H54 (cell line): ENCODE data around the gene C6orf132.
"Not testable (repeated sequence)": the region's sequence is repeated elsewhere in the genome, so short reads cannot be mapped to it uniquely, and the experiment has no call there.

Experiments used
- DNase-seq: peaks from one replicate; pipeline ENCODE4 v3.0.0; 2011; ENCODE audit warnings: low spot score, mixed read lengths; ENCODE audit not compliant: insufficient read length
- FAIRE-seq: peaks from 3 replicates; lab custom pipeline; 2011; peaks lifted over from hg19 to GRCh38; lab: Jason Lieb, UNC
- POLR2A ChIP-seq: IDR thresholded peaks from 2 replicates; pipeline ENCODE4 v1.6.1; 2011; ENCODE audit warnings: low read depth, mild to moderate bottlenecking, low read length

C6orf132 gene

GRCh38 chr6:42168650-42169049, 26.2 kb upstream of the C6orf132 start:
- DNase-seq = no peak
- TF ChIP-seq POLR2A = no peak

GRCh38 chr6:42166444-42167141, 24.2 kb upstream of the C6orf132 start:
- DNase-seq (peak; percentile 88), FAIRE-seq (no peak)
- no peak for TF ChIP-seq POLR2A

More at GRCh38 chr6:42168650-42169049, 26.2 kb upstream of the C6orf132 start:
- no peak for FAIRE-seq

GRCh38 chr6:42165016-42165415, 22.6 kb upstream of the C6orf132 start:
- DNase-seq = no peak
- FAIRE-seq = no peak
- TF ChIP-seq POLR2A = no peak

GRCh38 chr6:42163981-42164380, 21.6 kb upstream of the C6orf132 start:
- no peak for TF ChIP-seq POLR2A

GRCh38 chr6:42162812-42163211, 20.4 kb upstream of the C6orf132 start:
- DNase-seq = no peak
- TF ChIP-seq POLR2A = no peak
- no peak for FAIRE-seq

More at GRCh38 chr6:42163981-42164380, 21.6 kb upstream of the C6orf132 start:
- no peak for FAIRE-seq
- DNase-seq = no peak

GRCh38 chr6:42162384-42162783, 20.0 kb upstream of the C6orf132 start:
- no peak for FAIRE-seq
- TF ChIP-seq POLR2A = no peak
- no peak for DNase-seq

GRCh38 chr6:42159431-42160024, 17.1 kb upstream of the C6orf132 start:
- FAIRE-seq (no peak), DNase-seq (no peak)
- TF ChIP-seq POLR2A = no peak

- DNase-seq = no peak
- TF ChIP-seq POLR2A = no peak
- no peak for FAIRE-seq
Measured at GRCh38 chr6:42158631-42159030, 16.2 kb upstream of the C6orf132 start.

GRCh38 chr6:42158011-42158410, 15.6 kb upstream of the C6orf132 start:
- no peak for TF ChIP-seq POLR2A
- FAIRE-seq (no peak), DNase-seq (no peak)

- FAIRE-seq (no peak), DNase-seq (no peak)
- TF ChIP-seq POLR2A = no peak
Measured at GRCh38 chr6:42156638-42157037, 14.2 kb upstream of the C6orf132 start.

- no peak for TF ChIP-seq POLR2A
- DNase-seq (no peak), FAIRE-seq (no peak)
Measured at GRCh38 chr6:42155293-42155692, 12.9 kb upstream of the C6orf132 start.

GRCh38 chr6:42154461-42155209, 12.2 kb upstream of the C6orf132 start:
- FAIRE-seq (no peak), DNase-seq (no peak)
- TF ChIP-seq POLR2A = no peak

- TF ChIP-seq POLR2A = no peak
- DNase-seq (no peak), FAIRE-seq (no peak)
Measured at GRCh38 chr6:42153921-42154320, 11.5 kb upstream of the C6orf132 start.

- not testable (repeated sequence) for FAIRE-seq
Measured at GRCh38 chr6:42152528-42153213, 10.3 kb upstream of the C6orf132 start.

More at GRCh38 chr6:42152528-42153213, 10.3 kb upstream of the C6orf132 start:
- DNase-seq = not testable (repeated sequence)
